ENCODE data around the gene TPCN1.

Gene TPCN1

DNA sequence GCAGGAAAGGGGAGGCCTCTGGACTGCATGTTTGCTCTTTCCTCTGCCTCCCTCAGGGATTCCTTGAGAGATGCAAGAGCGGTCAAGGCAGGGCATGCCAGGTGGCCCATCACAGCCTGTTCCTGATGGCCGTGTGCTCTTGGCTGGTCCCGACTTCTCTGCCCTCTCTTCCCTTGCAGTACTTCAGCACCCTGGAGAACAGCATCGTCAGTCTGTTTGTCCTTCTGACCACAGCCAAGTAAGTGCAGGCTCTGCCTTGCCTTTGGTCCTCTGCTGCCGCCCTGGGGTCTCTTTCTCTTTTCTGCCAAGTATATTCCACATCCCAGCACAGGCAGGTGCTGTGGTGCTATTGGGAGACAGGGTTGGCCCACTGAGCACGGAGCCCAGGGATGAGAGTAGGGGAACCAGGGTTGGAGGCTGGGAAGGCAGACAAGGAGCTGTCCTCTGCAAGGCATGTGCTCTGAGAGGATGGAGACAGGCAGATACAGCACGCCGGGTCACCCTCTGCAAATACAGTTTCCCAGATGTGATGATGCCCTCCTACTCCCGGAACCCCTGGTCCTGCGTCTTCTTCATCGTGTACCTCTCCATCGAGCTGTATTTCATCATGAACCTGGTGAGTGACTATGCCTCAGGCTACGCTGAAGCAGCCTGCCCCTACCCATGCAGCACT lies 51.9 kb downstream of the TPCN1 start:
- peaks cover 13 to 52% (median 23%) of the 10 kb centered on the region in 10 experiments; a peak in 19 of 20 replicates for H3K4me1 ChIP-seq
- no peak overlapping the region; a peak in 1 of 22 replicates for H3K9ac ChIP-seq
- TF ChIP-seq Cebpa-rat (IDR thresholded peaks at IDR 0.05): no peak
- peak overlapping the region in 1 of 11 experiments; percentile 72; a peak in 1 of 22 replicates for H3K27ac ChIP-seq
- peak overlapping the region; percentile 20 to 87 (median 59); a peak in 20 of 22 replicates for H3K4me2 ChIP-seq
- H4K20me1 ChIP-seq: peaks cover 0 to 15% (median 0%) of the 10 kb centered on the region in 11 experiments; a peak in 7 of 22 replicates
- no peak overlapping the region for H3K4me3 ChIP-seq
- peaks cover 0 to 93% (median 0%) of the 10 kb centered on the region in 11 experiments; a peak in 5 of 22 replicates for H3K36me3 ChIP-seq
- no peaks in the 10 kb centered on the region for H3K27me3 ChIP-seq
- H3K9me3 ChIP-seq (replicated peaks in 1 of 11): no peaks in the 10 kb centered on the region; a peak in 1 of 22 replicates

DNA sequence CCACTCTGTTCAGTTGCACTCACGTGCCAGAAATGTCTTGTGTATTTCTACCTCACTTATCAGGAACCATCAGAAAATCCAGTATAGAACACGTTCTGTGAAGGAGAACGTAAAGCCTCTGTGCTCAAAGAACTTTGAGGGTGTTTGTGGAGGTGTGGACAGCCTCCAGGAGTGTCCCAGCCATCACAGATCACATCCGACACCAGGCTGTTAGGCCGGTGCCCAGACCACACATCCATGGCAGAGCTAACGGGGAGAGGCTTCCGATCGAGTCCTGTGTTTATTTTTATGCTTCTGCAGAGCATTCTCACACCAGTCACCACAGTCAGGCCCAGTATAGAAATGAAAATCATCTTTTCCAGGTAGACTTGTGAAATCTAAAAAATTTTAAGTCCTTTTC lies 53.6 kb downstream of the TPCN1 start:
- H3K4me3 ChIP-seq: no peak overlapping the region
- no peak for TF ChIP-seq Cebpa-rat (IDR thresholded peaks at IDR 0.05)
- H3K27me3 ChIP-seq: no peaks in the 10 kb centered on the region

GRCh38 chr12:113276306-113276705 lies 55.0 kb downstream of the TPCN1 start:
- no peak for TF ChIP-seq Cebpa-rat (IDR thresholded peaks at IDR 0.05)
- H3K36me3 ChIP-seq: peaks cover 0 to 91% (median 0%) of the 10 kb centered on the region in 11 experiments; a peak in 5 of 22 replicates
- H3K27ac ChIP-seq: no peak overlapping the region
- H3K4me2 ChIP-seq: peak overlapping the region in 1 of 11 experiments; percentile 40; a peak in 1 of 22 replicates
- no peak overlapping the region for H3K4me3 ChIP-seq
- peaks cover 0 to 27% (median 0%) of the 10 kb centered on the region in 11 experiments; a peak in 6 of 22 replicates for H4K20me1 ChIP-seq
- no peaks in the 10 kb centered on the region for H3K27me3 ChIP-seq
- peaks cover 13 to 28% (median 22%) of the 10 kb centered on the region in 10 experiments; a peak in 19 of 20 replicates for H3K4me1 ChIP-seq
- H3K9ac ChIP-seq: no peak overlapping the region
- H3K9me3 ChIP-seq (replicated peaks in 1 of 11): no peaks in the 10 kb centered on the region; a peak in 1 of 22 replicates

More for the DNA sequence above, 53.6 kb downstream of the TPCN1 start:
- Histone ChIP-seq H3K4me2 (no peak overlapping the region), H3K4me1 (peaks cover 13 to 42% (median 23%) of the 10 kb centered on the region in 10 experiments; a peak in 19 of 20 replicates), H3K9me3 (replicated peaks in 1 of 11) (no peaks in the 10 kb centered on the region; a peak in 1 of 22 replicates), H3K27ac (no peak overlapping the region), H4K20me1 (peaks cover 0 to 17% (median 0%) of the 10 kb centered on the region in 11 experiments; a peak in 6 of 22 replicates), H3K36me3 (peaks cover 0 to 91% (median 0%) of the 10 kb centered on the region in 11 experiments; a peak in 5 of 22 replicates), H3K9ac (no peak overlapping the region)

- Histone ChIP-seq H3K4me2 (no peak overlapping the region), H3K9me3 (replicated peaks in 1 of 11) (no peaks in the 10 kb centered on the region), H4K20me1 (peaks cover 0 to 27% (median 0%) of the 10 kb centered on the region in 11 experiments; a peak in 6 of 22 replicates), H3K4me3 (no peak overlapping the region), H3K27me3 (no peaks in the 10 kb centered on the region), H3K36me3 (peaks cover 0 to 91% (median 0%) of the 10 kb centered on the region in 11 experiments; a peak in 5 of 22 replicates), H3K4me1 (peaks cover 11 to 21% (median 16%) of the 10 kb centered on the region in 10 experiments; a peak in 19 of 20 replicates), H3K27ac (no peak overlapping the region), H3K9ac (no peak overlapping the region)
- TF ChIP-seq Cebpa-rat (IDR thresholded peaks at IDR 0.05): no peak
Measured at GRCh38 chr12:113276946-113277500, 55.8 kb downstream of the TPCN1 start.

DNA sequence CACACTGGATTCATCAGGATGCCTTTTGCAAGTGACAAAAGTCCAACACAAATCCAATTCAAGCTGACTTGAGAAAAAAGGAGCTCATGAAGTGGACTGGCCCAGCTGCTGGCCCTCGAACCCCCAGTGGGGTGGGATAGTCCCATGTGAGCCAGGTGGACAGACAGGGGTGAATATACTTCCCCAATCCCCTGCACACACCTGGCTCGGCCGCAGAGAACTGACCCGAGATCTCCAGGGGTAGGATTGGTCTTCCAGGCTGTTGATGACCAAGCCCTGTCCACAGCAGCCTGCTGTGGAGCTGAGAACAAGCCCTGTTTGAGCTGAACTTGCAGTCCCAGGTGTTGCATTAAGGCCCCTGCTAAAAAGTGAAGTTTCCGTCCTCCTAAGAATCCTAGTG lies 56.2 kb downstream of the TPCN1 start:
- Histone ChIP-seq H3K27ac (no peak overlapping the region), H3K36me3 (peaks cover 0 to 96% (median 0%) of the 10 kb centered on the region in 11 experiments; a peak in 5 of 22 replicates)

DNA sequence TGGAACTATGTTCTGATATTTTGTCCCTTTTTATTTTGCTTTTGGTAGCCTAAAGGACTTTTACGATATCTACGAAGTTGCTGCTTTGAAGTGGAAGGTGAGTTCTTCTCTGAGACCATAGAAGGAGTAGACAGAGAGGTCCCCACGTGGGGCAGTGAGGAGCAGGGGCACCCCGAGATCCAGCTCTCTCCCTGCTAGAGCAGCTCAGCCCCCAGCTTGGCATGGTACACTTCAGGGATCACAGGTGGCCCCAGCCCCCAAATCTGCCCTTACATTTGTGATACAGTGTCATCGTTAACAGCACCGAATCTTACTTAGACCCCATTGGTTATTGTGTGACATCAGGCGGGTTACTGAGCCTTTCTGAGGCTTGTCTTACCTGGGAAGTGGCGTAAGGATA lies 56.9 kb downstream of the TPCN1 start:
- TF ChIP-seq Cebpa-rat (IDR thresholded peaks at IDR 0.05): no peak
- Histone ChIP-seq H4K20me1 (peaks cover 0 to 31% (median 0%) of the 10 kb centered on the region in 11 experiments; a peak in 6 of 22 replicates), H3K27ac (no peak overlapping the region), H3K4me1 (peaks cover 0 to 9% (median 5%) of the 10 kb centered on the region in 10 experiments; a peak in 17 of 20 replicates), H3K27me3 (no peaks in the 10 kb centered on the region), H3K9ac (no peak overlapping the region), H3K36me3 (peaks cover 0 to 96% (median 0%) of the 10 kb centered on the region in 11 experiments; a peak in 5 of 22 replicates), H3K4me3 (no peak overlapping the region), H3K9me3 (replicated peaks in 1 of 11) (no peaks in the 10 kb centered on the region), H3K4me2 (no peak overlapping the region)

More for the DNA sequence above, 56.2 kb downstream of the TPCN1 start:
- Histone ChIP-seq H3K4me3 (no peak overlapping the region), H3K4me1 (peaks cover 6 to 16% (median 12%) of the 10 kb centered on the region in 10 experiments; a peak in 19 of 20 replicates), H3K9ac (no peak overlapping the region), H3K27me3 (no peaks in the 10 kb centered on the region), H3K9me3 (replicated peaks in 1 of 11) (no peaks in the 10 kb centered on the region), H3K4me2 (no peak overlapping the region), H4K20me1 (peaks cover 0 to 27% (median 0%) of the 10 kb centered on the region in 11 experiments; a peak in 6 of 22 replicates)
- no peak for TF ChIP-seq Cebpa-rat (IDR thresholded peaks at IDR 0.05)

- peaks cover 0 to 96% (median 0%) of the 10 kb centered on the region in 11 experiments; a peak in 5 of 22 replicates for H3K36me3 ChIP-seq
- H3K27me3 ChIP-seq: no peaks in the 10 kb centered on the region
- TF ChIP-seq Cebpa-rat (IDR thresholded peaks at IDR 0.05): no peak
- H3K4me1 ChIP-seq: peaks cover 0 to 4% (median under 1%) of the 10 kb centered on the region in 10 experiments; a peak in 9 of 20 replicates
- no peaks in the 10 kb centered on the region for H3K9me3 ChIP-seq (replicated peaks in 1 of 11)
- peaks cover 0 to 36% (median 0%) of the 10 kb centered on the region in 11 experiments; a peak in 6 of 22 replicates for H4K20me1 ChIP-seq
- no peak overlapping the region for H3K4me2 ChIP-seq
- no peak overlapping the region for H3K4me3 ChIP-seq
- H3K27ac ChIP-seq: no peak overlapping the region
- H3K9ac ChIP-seq: no peak overlapping the region
Measured at GRCh38 chr12:113278633-113279032, 57.4 kb downstream of the TPCN1 start.

DNA sequence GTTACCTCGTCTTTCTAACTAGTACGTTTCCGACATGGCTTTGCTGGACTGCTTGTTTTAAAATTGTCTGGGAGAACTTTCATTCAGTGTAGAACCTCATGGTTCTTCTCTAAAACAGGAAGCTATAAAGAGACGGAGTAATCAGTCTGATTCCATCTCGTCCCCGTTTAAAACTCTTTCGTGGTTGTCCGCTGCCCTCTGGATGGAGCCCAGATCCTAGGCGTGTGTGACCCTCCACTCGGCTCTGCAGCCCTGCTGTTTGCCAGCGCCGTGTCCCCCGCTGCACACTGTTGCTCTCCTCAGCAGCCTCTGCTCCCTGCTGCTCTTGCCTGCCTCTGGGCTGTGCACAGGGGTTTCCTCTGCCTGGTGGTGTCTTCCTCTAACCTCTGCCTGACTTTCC lies 63.5 kb downstream of the TPCN1 start:
- H3K4me1 ChIP-seq: peaks cover 0 to 8% (median 0%) of the 10 kb centered on the region in 10 experiments; a peak in 3 of 20 replicates
- TF ChIP-seq Cebpa-rat (IDR thresholded peaks at IDR 0.05): no peak
- no peak overlapping the region for H3K9ac ChIP-seq
- no peaks in the 10 kb centered on the region for H3K9me3 ChIP-seq (replicated peaks in 1 of 11)
- H3K4me2 ChIP-seq: no peak overlapping the region
- peaks cover 0 to 81% (median 0%) of the 10 kb centered on the region in 11 experiments; a peak in 11 of 22 replicates for H4K20me1 ChIP-seq
- no peak overlapping the region for H3K27ac ChIP-seq
- peaks cover 0 to 98% (median 0%) of the 10 kb centered on the region in 11 experiments; a peak in 7 of 22 replicates for H3K36me3 ChIP-seq
- no peak overlapping the region for H3K4me3 ChIP-seq
- H3K27me3 ChIP-seq: peaks cover 0 to 6% (median 0%) of the 10 kb centered on the region in 11 experiments; a peak in 1 of 22 replicates

All from BLaER1 treated with 17β-estradiol and CSF1 and Interleukin-3, amounts not matched to agents 10 nM and 100 nM (cell line).